ENCODE measurements around the gene VAV3. TPM values are rescaled to one million over a fixed set of nuclear protein-coding genes. Genes with fewer than 3 reads are reported as not detected.
"Not testable (repeated sequence)": the region's sequence is repeated elsewhere in the genome, so short reads cannot be mapped to it uniquely, and the experiment has no call there.

VAV3 gene
- total RNA-seq, 1 donor from 2014 or later = 2.9 TPM

DNA sequence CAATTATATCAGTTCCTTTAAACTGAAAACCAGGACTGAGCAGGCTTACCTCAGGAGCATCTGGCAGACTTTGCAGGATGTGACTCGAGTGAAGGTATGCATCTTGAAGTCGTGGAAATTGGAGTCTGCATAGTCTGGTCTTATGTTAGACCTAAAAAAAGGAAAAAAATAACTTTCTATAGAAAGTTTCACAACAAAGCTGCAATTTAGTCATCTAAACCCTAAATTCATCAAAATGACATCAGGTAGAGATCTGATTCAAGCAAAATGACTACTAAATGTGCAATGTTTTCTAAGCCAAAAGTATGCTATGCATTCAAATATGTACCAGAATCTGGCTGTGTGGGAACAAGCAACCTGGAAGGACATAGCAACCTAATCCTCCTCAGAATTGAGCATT lies 260.1 kb downstream of the VAV3 start:
- Mint-ChIP-seq H3K27me3 (ENCODE audit: low read depth) (no peaks in the 10 kb centered on the region), H3K9me3 (peaks cover 3% of the 10 kb centered on the region), H3K4me3 (no peak overlapping the region), H3K4me1 (peaks cover 5% of the 10 kb centered on the region), H3K27ac (ENCODE audit: unreplicated experiment) (no peak overlapping the region), H3K36me3 (ENCODE audit: low read depth) (no peaks in the 10 kb centered on the region)
- TF ChIP-seq CTCF (conservative IDR thresholded peaks at IDR 0.05) = no peak
- DNase-seq (ENCODE audit: low read depth, low spot score) = no peak

- H3K27me3 Mint-ChIP-seq (ENCODE audit: low read depth) = no peaks in the 10 kb centered on the region
These were observed 261.9 kb downstream of the VAV3 start for GRCh38 chr1:107702946-107703571.

GRCh38 chr1:107700651-107701050 lies 264.3 kb downstream of the VAV3 start:
- not testable (repeated sequence) for DNase-seq (ENCODE audit: low read depth, low spot score); H3K27ac Mint-ChIP-seq (ENCODE audit: unreplicated experiment); H3K4me1 Mint-ChIP-seq; H3K9me3 Mint-ChIP-seq; H3K27me3 Mint-ChIP-seq (ENCODE audit: low read depth); H3K36me3 Mint-ChIP-seq (ENCODE audit: low read depth); H3K4me3 Mint-ChIP-seq

More at GRCh38 chr1:107702946-107703571, 261.9 kb downstream of the VAV3 start:
- H3K9me3 Mint-ChIP-seq = peaks cover 3% of the 10 kb centered on the region
- no peak overlapping the region for H3K4me3 Mint-ChIP-seq
- DNase-seq (ENCODE audit: low read depth, low spot score) = no peak
- no peak for TF ChIP-seq CTCF (conservative IDR thresholded peaks at IDR 0.05)
- no peaks in the 10 kb centered on the region for H3K36me3 Mint-ChIP-seq (ENCODE audit: low read depth)
- H3K4me1 Mint-ChIP-seq = peaks cover 5% of the 10 kb centered on the region
- no peak overlapping the region for H3K27ac Mint-ChIP-seq (ENCODE audit: unreplicated experiment)

DNA sequence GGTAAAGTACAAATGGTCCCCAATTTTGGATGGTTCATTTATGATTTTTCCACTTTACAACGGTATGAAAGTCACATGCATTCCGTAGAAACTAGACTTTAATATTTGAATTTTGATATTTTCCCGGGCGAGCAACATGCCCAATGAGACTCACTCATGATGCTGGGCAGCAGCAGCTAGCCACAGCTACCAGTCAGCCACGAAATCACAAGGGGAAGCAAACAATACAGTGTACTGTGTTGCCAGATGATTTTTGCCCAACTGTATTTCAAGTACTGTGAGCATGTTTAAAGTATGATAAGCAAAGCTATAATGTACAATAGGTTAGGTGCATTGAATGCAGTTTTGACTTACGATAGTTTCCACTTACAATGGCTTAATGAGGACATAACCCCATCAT lies 266.8 kb downstream of the VAV3 start:
- Mint-ChIP-seq H3K27me3 (ENCODE audit: low read depth) (no peaks in the 10 kb centered on the region), H3K27ac (ENCODE audit: unreplicated experiment) (no peak overlapping the region), H3K9me3 (peaks cover 8% of the 10 kb centered on the region), H3K4me3 (no peak overlapping the region), H3K36me3 (ENCODE audit: low read depth) (peaks cover 4% of the 10 kb centered on the region), H3K4me1 (no peaks in the 10 kb centered on the region)
- no peak for DNase-seq (ENCODE audit: low read depth, low spot score)
- TF ChIP-seq CTCF (conservative IDR thresholded peaks at IDR 0.05) = no peak

DNA sequence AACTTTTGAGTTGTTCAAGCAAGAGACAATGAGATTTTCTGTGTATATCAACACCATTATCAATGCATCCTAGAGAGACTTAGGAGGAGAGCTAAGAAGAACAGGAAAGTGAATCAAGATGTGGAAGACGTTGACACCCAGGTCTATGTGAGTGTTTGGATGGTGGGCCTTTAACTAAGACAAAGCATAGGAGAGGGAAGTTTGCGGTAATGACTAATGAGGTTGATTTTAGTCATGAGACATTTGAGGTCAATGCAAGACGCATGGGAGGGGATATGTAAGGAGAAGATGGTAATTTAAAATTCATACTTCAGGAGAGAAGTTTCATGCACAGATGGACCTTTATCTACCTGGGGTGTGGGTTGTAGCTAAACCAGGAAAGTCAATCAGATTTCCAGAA lies 269.6 kb downstream of the VAV3 start:
- TF ChIP-seq CTCF (conservative IDR thresholded peaks at IDR 0.05) = no peak
- Mint-ChIP-seq H3K27me3 (ENCODE audit: low read depth) (no peaks in the 10 kb centered on the region), H3K4me3 (no peak overlapping the region), H3K4me1 (peaks cover 13% of the 10 kb centered on the region), H3K36me3 (ENCODE audit: low read depth) (peaks cover 4% of the 10 kb centered on the region), H3K9me3 (peaks cover 6% of the 10 kb centered on the region), H3K27ac (ENCODE audit: unreplicated experiment) (no peak overlapping the region)
- no peak for DNase-seq (ENCODE audit: low read depth, low spot score)

- no peak for TF ChIP-seq CTCF (conservative IDR thresholded peaks at IDR 0.05)
- Mint-ChIP-seq H3K27me3 (ENCODE audit: low read depth) (no peaks in the 10 kb centered on the region), H3K4me3 (no peak overlapping the region), H3K9me3 (peaks cover 6% of the 10 kb centered on the region), H3K36me3 (ENCODE audit: low read depth) (peaks cover 4% of the 10 kb centered on the region), H3K4me1 (peaks cover 15% of the 10 kb centered on the region), H3K27ac (ENCODE audit: unreplicated experiment) (no peak overlapping the region)
- no peak for DNase-seq (ENCODE audit: low read depth, low spot score)
These were observed 272.2 kb downstream of the VAV3 start for GRCh38 chr1:107692580-107693345.
